ENCODE data around the gene FGFR3.
A peak's percentile ranks its signal among the peaks of the same experiment; 100 is the strongest.
"Not testable (repeated sequence)": the region's sequence is repeated elsewhere in the genome, so short reads cannot be mapped to it uniquely, and the experiment has no call there.

FGFR3 gene

GRCh38 chr4:1842339-1842895 is 49.3 kb downstream of the FGFR3 start:
- DNase-seq (ENCODE audit: low spot score), result no peak

- DNase-seq (ENCODE audit: low spot score), result no peak
These were observed 49.9 kb downstream of the FGFR3 start for GRCh38 chr4:1842993-1843448.

- DNase-seq (ENCODE audit: low spot score), result no peak
These were observed 50.8 kb downstream of the FGFR3 start for GRCh38 chr4:1843852-1844251.

GRCh38 chr4:1844618-1845017 is 51.5 kb downstream of the FGFR3 start:
- not testable (repeated sequence) for DNase-seq (ENCODE audit: low spot score)

GRCh38 chr4:1846580-1846979 is 53.5 kb downstream of the FGFR3 start:
- DNase-seq (ENCODE audit: low spot score), result no peak

GRCh38 chr4:1850276-1850675 is 57.2 kb downstream of the FGFR3 start:
- DNase-seq (ENCODE audit: low spot score), result peak; percentile 77

- DNase-seq (ENCODE audit: low spot score), result no peak
These were observed 58.1 kb downstream of the FGFR3 start for GRCh38 chr4:1851160-1851559.

- no peak for DNase-seq (ENCODE audit: low spot score)
These were observed 58.7 kb downstream of the FGFR3 start for GRCh38 chr4:1851575-1852410.

- no peak for DNase-seq (ENCODE audit: low spot score)
These were observed 60.0 kb downstream of the FGFR3 start for GRCh38 chr4:1852904-1853623.

- no peak for DNase-seq (ENCODE audit: low spot score)
These were observed 61.7 kb downstream of the FGFR3 start for GRCh38 chr4:1854752-1855151.

GRCh38 chr4:1855333-1856070 is 62.4 kb downstream of the FGFR3 start:
- DNase-seq (ENCODE audit: low spot score), result peak; percentile 61

- peak; percentile 96 for DNase-seq (ENCODE audit: low spot score)
These were observed 63.2 kb downstream of the FGFR3 start, which contains the start of gene LETM1 for GRCh38 chr4:1856071-1856942. Gene LETM1, minus strand, starts transcription at chr4:1856156. Its CDS starts 206 bp downstream, at chr4:1855950.

GRCh38 chr4:1856943-1857699 is 64.0 kb downstream of the FGFR3 start:
- no peak for DNase-seq (ENCODE audit: low spot score)

- no peak for DNase-seq (ENCODE audit: low spot score)
These were observed 64.8 kb downstream of the FGFR3 start for GRCh38 chr4:1857931-1858330.
